Umbilical cord (tissue), 2 donors: Measurements from ENCODE around the gene ZNF217. TPM values are rescaled to one million over a fixed set of nuclear protein-coding genes. Genes with fewer than 3 reads are reported as not detected.
A peak's percentile ranks its signal among the peaks of the same experiment; 100 is the strongest.
"Not testable (repeated sequence)": the region's sequence is repeated elsewhere in the genome, so short reads cannot be mapped to it uniquely, and the experiment has no call there.

Experiments used
- DNase-seq: peaks from one replicate; pipeline ENCODE4 v3.0.0-alpha.2; 2015; ENCODE audit warnings: low spot score
- total RNA-seq: library from RNA; depleted of rRNA; stranded (reverse); fragments of >200 nt; gene quantifications from one replicate; pipeline ENCODE4 v1.2.3, GENCODE V29; 2014; ENCODE audit warnings: low replicate concordance; ENCODE audit not compliant: insufficient read depth

The ZNF217 gene
- total RNA-seq, 1 donor from 2014 or later, result 14.7 TPM

DNA sequence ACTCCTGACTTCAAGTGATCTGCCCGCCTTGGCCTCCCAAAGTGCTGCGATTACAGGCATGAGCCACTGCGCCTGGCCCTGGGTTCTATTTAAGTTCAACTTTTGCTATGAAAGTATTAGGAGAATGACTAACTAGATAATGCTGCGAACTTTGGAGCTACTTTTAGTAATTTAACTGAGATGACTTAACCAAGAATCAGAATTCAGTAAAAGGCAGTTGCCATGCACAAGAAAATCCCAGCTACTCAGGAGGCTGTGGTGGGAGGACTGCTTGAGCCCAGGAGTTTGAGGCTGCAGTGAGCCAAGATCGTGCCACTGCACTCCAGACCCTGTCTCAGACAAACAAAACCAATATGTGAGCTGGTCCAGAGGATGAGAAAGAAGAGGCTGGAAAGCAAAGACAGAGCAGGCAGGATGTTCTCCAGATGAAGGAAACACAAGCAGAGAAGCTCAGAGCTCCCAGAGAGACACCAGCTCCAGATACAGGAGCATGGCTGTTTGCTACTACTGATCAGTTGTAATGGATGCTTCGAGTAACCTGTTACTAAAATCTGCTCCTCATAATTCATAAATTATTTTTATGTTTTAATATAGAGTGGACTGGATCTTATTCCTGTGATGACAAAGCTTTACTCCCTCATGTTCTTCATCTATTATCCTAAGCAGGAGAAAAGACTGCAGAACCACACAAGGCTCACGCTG, 23.9 kb downstream of the ZNF217 start:
- DNase-seq, result peak; percentile 60

DNA sequence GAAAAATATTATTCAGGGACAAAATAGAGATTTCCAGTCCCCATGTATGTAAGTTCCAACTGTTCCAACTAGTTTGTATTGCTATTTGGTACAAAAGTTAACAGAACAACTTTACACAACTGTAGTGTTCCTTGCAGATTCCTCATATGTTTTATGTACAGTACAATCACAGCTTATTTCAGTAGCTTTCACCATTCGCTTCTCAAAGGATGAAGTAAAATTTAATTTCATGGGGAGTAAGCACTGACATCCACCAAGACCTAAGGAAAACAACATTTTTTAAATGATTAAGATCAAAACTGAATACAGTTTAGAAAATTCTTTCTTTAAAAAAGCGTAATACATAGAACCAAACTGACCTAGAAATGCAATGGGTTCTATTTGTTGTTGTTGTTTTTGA, 24.6 kb downstream of the ZNF217 start:
- no peak for DNase-seq

- DNase-seq, result no peak
These were observed 25.3 kb downstream of the ZNF217 start for GRCh38 chr20:53568351-53568750.

GRCh38 chr20:53567379-53567917, 26.2 kb downstream of the ZNF217 start:
- DNase-seq, result no peak

GRCh38 chr20:53566623-53567022, 27.0 kb downstream of the ZNF217 start:
- not testable (repeated sequence) for DNase-seq

DNA sequence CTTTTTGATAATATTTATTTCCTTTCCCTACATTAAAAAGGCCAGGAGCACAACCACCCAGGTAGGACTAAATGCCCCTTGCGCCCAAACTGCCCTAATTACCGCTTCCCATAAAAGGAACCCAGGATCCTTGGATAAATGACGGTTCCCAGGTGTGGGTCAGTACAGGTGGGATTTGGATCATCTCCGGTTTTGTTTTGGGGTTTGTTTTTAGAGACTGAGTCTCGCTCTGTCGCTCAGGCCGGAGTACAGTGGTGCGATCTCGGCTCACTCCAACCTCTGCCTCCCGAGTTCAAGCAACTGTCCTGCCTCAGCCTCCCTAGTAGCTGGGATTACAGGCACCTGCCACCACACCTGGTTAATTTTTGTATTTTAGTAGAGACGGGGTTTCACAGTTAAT, 28.4 kb downstream of the ZNF217 start:
- no peak for DNase-seq

DNA sequence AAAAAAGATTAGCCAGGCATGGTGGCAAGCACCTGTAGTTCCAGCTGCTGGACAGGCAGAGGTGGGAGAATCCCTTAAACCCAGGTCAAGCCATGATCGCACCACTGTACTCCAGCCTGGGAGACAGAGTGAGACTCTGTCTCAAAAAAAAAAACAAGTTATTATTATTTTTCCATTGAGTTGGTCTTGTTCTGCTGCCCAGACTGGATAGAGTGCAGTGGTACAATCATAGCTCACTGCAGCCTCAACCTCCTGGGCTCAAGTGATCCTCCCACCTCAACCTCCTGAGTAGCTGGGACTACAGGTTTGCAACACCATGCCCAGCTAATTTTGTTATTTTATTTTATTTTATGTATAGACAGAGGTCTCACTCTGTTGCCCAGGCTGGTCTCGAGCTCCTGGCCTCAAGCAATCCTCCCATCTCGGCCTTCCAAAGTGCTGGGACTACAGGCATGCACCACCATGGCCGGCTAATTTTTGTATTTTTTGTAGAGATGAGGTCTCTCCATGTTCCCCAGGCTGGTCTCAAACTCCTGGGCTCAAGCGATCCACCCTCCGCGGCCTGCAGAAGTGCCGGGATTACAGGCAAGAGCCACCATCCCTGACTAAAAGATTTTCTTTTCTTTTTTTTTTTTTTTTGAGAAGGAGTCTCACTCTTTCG, 31.4 kb downstream of the ZNF217 start:
- not testable (repeated sequence) for DNase-seq

- DNase-seq, result no peak
These were observed 32.1 kb downstream of the ZNF217 start for GRCh38 chr20:53561505-53561904.

GRCh38 chr20:53559816-53560215, 33.8 kb downstream of the ZNF217 start:
- no peak for DNase-seq

DNA sequence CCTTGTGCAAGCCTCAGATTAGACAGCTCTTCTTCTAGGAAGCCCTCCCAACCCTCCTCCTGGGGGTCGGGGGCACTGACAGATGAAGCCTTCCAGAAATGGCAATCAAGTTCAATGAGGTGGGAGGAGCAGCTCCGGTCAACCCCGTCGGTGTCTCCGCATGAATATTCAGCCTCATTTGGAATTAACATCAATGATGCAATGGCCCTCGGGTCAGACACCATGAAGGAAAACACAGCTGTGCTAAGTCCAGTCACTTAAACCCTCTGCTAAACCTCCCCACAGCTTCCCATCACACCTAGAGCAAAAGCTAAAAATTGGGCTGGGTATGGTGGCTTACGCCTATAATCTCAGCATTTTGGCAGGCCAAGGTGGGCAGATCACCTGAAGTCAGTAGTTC, 36.5 kb downstream of the ZNF217 start:
- DNase-seq, result no peak

DNA sequence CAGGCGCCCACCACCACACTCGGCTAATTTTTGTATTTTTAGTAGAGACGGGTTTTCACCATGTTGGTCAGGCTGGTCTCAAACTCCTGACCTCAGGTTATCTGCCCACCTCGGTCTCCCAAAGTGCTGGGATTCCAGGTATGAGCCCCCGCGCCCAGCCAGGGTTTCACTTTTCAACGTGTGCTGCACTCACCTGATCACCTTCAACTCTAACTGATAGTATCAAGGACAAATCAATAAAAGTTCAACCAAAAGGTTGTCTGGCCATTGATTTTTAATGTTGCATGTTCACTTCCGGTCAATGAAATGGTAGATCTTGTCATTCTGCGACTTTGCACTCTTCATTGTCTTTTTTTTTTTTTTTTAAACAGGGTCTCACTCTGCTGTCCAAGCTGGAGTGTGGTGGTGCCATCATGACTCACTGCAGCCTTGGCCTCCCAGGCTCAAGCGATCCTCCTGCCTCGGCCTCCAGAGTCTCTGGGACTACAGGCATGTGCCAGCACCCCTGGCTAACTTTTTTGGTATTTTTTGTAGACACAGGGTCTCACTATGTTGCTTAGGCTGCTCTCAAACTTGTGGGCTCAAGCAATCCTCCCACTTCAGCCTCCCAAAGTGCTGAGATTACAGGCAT, 37.3 kb downstream of the ZNF217 start:
- no peak for DNase-seq

DNA sequence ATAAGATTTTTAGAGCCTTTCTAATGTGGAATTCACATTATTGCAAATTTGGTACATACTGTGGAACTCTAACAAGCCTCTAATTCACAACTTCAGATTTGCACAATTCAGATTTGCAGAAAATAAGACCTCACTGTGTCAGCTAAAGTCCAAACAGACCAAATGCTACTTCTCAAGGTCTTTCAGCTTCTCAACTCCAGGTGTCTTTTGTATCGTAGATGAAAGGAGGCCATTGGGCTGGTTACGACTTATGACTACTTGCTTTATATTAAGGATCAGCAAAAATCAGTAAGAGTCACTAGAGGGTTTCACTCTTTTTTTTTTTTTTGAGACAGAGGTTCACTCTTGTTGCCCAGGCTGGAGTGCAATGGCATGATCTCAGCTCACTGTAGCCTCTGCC, 37.8 kb downstream of the ZNF217 start:
- no peak for DNase-seq

DNA sequence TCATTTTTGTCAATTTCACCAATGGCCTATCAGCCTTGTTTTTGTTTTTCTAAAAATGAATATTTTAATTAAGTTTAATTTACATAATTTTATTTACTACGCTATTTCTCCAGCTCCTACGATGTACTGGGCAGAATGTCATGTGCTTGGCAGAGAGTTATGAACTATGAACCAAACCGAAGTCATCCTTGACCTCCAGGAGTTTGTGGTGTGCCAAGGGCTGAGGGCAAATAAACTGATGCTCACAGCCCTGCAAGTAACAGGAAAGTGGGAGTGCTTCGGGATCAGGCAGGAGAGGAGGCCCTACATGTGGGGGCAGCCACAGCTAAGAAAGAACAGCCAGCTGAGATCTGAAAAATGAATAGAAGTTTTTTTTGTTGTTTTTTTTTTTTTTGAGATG, 38.6 kb downstream of the ZNF217 start:
- DNase-seq, result no peak

GRCh38 chr20:53552572-53552893, 41.1 kb downstream of the ZNF217 start:
- DNase-seq, result not testable (repeated sequence)

GRCh38 chr20:53551719-53552571, 41.7 kb downstream of the ZNF217 start:
- DNase-seq, result not testable (repeated sequence)

DNA sequence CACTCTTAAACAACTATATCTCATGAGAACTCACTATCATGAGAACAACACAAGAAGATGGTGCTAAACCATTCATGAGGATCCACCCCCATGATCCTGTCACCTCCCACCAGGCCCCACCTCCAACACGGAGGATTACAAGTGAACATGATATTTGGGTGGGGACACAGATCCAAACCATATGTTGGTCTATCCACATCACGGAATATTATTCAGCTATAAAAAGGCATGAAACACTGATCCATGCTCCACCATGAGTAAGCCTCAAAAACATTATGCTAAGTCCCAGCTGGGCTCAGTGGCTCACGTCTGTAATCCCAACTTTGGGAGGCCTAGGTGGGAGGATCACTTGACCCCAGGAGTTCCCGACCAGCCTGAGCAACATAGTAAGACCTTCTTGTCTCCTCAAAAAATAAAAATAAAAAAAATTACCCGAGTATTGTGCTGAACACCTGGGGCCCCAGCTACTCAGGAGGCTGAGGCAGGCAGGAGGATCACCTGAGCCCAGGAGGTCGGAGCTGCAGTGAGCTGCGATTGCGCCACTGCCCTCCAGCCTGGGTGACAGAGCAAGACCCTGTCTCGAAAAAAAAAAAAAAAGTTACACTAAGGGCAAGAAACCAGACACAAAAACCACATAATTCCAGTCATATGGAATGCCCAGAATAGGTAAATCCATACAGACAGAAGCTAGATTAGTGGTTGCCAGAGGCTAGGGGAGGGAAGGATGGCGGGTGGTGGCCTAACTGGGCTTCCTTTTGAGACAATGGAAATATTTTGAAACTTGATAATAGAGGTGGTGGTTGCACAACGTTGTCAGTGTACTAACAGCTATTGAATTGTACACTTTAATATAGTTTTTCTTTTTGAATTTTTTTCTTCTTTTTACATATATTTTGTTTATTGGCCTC, 43.1 kb downstream of the ZNF217 start:
- DNase-seq, result no peak

DNA sequence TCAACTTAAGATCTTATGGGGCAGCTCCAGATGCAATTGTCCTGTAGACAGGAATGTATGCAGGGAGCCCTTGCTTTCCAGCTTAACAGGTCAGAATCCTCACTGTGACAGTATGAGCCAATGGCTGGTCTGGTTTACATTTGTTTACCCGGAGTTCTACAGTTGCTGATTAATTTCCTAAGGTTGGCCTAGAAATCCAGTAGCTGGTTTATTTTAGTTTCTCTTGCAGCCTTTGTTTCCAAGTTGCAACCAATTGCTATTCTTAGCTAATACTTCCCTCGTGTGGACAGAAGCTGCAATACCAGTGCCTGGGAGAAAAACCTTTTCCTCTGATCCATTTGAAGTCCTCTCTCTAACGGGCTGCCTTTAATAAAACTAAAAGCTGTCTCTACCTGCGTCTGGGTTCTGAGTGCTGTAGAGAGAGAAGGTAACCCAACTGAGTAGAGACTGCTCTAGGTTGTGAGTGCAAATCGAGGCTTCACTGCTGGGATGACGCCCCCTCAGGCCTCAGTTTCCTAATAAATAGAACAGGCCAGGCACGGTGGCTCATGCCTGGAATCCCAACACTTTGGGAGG, 45.9 kb downstream of the ZNF217 start:
- peak; percentile 86 for DNase-seq

GRCh38 chr20:53539516-53539915, 54.1 kb downstream of the ZNF217 start:
- peak; percentile 14 for DNase-seq

GRCh38 chr20:53536382-53536781, 57.3 kb downstream of the ZNF217 start:
- not testable (repeated sequence) for DNase-seq

GRCh38 chr20:53535878-53536277, 57.8 kb downstream of the ZNF217 start:
- no peak for DNase-seq
